HL-60 (cell line): ENCODE measurements around the gene DAP.

Experiments used
- DNase-seq, 2 experiments: peaks; one replicate each; pipeline ENCODE4 v3.0.0-alpha.2; 2010 to 2020; ENCODE audit warnings: low read depth in 1 of 2, low spot score in 1 of 2
- H3K27ac ChIP-seq: fragments of 250-450 bp; sonication (Bioruptor Pico); replicated peaks from 2 replicates; pipeline ENCODE4 v1.5.1; 2020; ENCODE audit warnings: mild to moderate bottlenecking, moderate library complexity
- H3K27me3 ChIP-seq: fragments of 250-450 bp; sonication (Bioruptor Pico); 2 replicates; pipeline ENCODE4 v1.5.1; 2021; ENCODE audit warnings: mild to moderate bottlenecking, moderate library complexity; ENCODE audit not compliant: insufficient read depth, poor library complexity, severe bottlenecking
- H3K4me3 ChIP-seq: replicated peaks from 2 replicates; pipeline ENCODE4 v1.5.1; 2011; ENCODE audit warnings: mild to moderate bottlenecking, control low read depth, low read length; ENCODE audit not compliant: insufficient read depth
- CTCF ChIP-seq: IDR thresholded peaks from one replicate; pipeline ENCODE4 v1.5.1; 2011; ENCODE audit warnings: low read length, control low read depth, inconsistent platforms; ENCODE audit not compliant: insufficient read depth
- GABPA ChIP-seq: IDR thresholded peaks from 2 replicates; pipeline ENCODE4 v1.6.1; 2012; ENCODE audit warnings: low read depth
- POLR2AphosphoS5 ChIP-seq: IDR thresholded peaks from 2 replicates; pipeline ENCODE4 v1.6.1; 2012; ENCODE audit warnings: low read depth
- REST ChIP-seq: IDR thresholded peaks from 2 replicates; pipeline ENCODE4 v1.6.1; 2012; ENCODE audit warnings: low read depth; ENCODE audit not compliant: insufficient replicate concordance
- SPI1 ChIP-seq: IDR thresholded peaks from 2 replicates; pipeline ENCODE4 v1.6.1; 2012; ENCODE audit warnings: low read depth, mild to moderate bottlenecking, borderline replicate concordance

The DAP gene

GRCh38 chr5:10662661-10663488 lies 98.2 kb downstream of the DAP start:
- Histone ChIP-seq H3K27me3 (no peaks in the 10 kb centered on the region), H3K27ac (no peak overlapping the region), H3K4me3 (no peak overlapping the region)
- DNase-seq = no peak
- TF ChIP-seq SPI1 (peak; percentile 14; the same call in 1 of the 2 replicates), CTCF (no peak)

GRCh38 chr5:10662083-10662482 lies 99.0 kb downstream of the DAP start:
- no peak for TF ChIP-seq SPI1
- TF ChIP-seq REST = no peak
- no peak for DNase-seq
- no peak overlapping the region for H3K4me3 ChIP-seq

GRCh38 chr5:10661401-10661800 lies 99.6 kb downstream of the DAP start:
- no peak overlapping the region for H3K4me3 ChIP-seq
- no peak overlapping the region for H3K27ac ChIP-seq
- TF ChIP-seq GABPA (no peak), SPI1 (no peak), CTCF (no peak), POLR2AphosphoS5 (no peak), REST (no peak)

More at GRCh38 chr5:10662083-10662482, 99.0 kb downstream of the DAP start:
- Histone ChIP-seq H3K27ac (no peak overlapping the region), H3K27me3 (no peaks in the 10 kb centered on the region)

GRCh38 chr5:10660720-10661387 lies 100.2 kb downstream of the DAP start:
- Histone ChIP-seq H3K27ac (no peak overlapping the region), H3K4me3 (no peak overlapping the region)

More at GRCh38 chr5:10661401-10661800, 99.6 kb downstream of the DAP start:
- H3K27me3 ChIP-seq = no peaks in the 10 kb centered on the region
- DNase-seq = no peak

More at GRCh38 chr5:10660720-10661387, 100.2 kb downstream of the DAP start:
- DNase-seq = no peak
- no peaks in the 10 kb centered on the region for H3K27me3 ChIP-seq
- TF ChIP-seq SPI1 (no peak), POLR2AphosphoS5 (no peak), GABPA (no peak), REST (no peak), CTCF (no peak)
